Ovary (tissue), 3 donors: ENCODE data around the gene S100A2.

Source experiments
- CTCF ChIP-seq, 3 donors: fragments of 450-650 bp in 2 of 3; fragments of 200-600 bp in 1 of 3; IDR thresholded peaks; one replicate each; pipeline versions ENCODE4 v1.5.1 to v1.8.0; 2016 to 2022; ENCODE audit warnings: antibody characterized with exemption in 3 of 3, mild to moderate bottlenecking in 1 of 3
- EP300 ChIP-seq: sonication (generic); formaldehyde crosslinking; IDR thresholded peaks from one replicate; pipeline ENCODE4 v1.6.1; 2017; ENCODE audit warnings: antibody characterized with exemption
- donor health status: DM: no; HTN: no; CAD: no.

GRCh38 chr1:153563991-153564390 lies 1.7 kb downstream of the S100A2 start:
- no peak for TF ChIP-seq CTCF (IDR thresholded peaks at IDR 0.05)
- no peak for TF ChIP-seq EP300
